IPS-18a (cell line): ENCODE data around the gene UNC13D.
"Not testable (repeated sequence)": the region's sequence is repeated elsewhere in the genome, so short reads cannot be mapped to it uniquely, and the experiment has no call there.

Experiments
- H3K27ac ChIP-seq: one replicate; pipeline ENCODE4 v1.5.1; 2013; ENCODE audit warnings: low read length
- H3K27me3 ChIP-seq: one replicate; pipeline ENCODE4 v1.6.1; 2013; ENCODE audit warnings: mild to moderate bottlenecking, low read length; ENCODE audit not compliant: control insufficient read depth, insufficient read depth
- H3K36me3 ChIP-seq: one replicate; pipeline ENCODE4 v1.6.1; 2013; ENCODE audit warnings: low read depth, low read length; ENCODE audit not compliant: control insufficient read depth
- H3K4me1 ChIP-seq: one replicate; pipeline ENCODE4 v1.6.1; 2013; ENCODE audit warnings: low read depth, low read length; ENCODE audit not compliant: control insufficient read depth
- H3K4me3 ChIP-seq: one replicate; pipeline ENCODE4 v1.5.1; 2013; ENCODE audit warnings: low read length
- H3K9ac ChIP-seq: one replicate; pipeline ENCODE4 v1.6.1; 2013; ENCODE audit warnings: mild to moderate bottlenecking, low read length, moderate library complexity
- H3K9me3 ChIP-seq: one replicate; pipeline ENCODE4 v1.6.1; 2013; ENCODE audit warnings: low read depth, low read length; ENCODE audit not compliant: control insufficient read depth

UNC13D gene

DNA sequence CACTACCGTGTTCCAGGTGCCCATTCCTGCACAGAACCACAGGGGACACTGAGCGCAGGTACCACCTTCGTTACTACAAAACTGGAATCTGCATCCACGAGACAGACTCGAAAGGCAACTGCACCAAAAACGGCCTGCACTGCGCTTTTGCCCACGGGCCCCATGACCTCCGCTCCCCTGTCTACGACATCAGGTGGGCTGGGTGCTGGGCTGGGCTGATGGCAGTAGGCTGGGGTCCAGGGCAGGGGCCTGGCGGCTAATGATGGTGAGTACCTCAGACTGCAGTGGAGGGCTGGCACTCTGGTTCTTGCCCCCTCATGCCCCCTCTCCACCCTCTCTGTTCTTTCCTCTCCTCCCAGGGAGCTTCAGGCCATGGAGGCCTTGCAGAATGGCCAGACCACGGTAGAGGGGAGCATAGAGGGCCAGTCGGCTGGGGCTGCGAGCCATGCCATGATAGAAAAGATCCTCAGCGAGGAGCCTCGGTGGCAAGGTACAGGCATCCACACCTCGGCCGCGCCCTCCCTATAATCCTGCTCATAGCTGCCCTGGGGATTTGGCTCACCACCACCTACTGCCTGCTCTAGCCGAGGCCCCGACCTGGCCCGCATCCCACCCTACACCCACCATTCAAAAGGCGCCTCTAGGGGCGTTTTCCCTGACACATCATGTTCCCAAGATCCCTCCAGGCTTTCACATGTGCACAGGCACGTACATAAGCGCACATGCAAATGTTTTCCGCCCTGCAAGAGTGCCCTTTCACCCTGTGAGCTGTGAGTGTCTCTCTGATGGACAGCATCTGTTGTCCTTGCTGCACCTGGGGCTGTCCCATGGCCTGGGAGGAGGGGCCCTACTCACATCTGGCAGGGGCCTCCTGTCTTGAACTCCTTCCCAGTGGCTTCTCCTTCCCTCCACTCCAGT, 31.8 kb downstream of the UNC13D start:
- Histone ChIP-seq H3K27me3 (no peaks in the 10 kb centered on the region), H3K9ac (no peak overlapping the region), H3K36me3 (peaks cover 60% of the 10 kb centered on the region), H3K27ac (no peak overlapping the region), H3K4me1 (no peaks in the 10 kb centered on the region), H3K4me3 (no peak overlapping the region), H3K9me3 (no peaks in the 10 kb centered on the region)

DNA sequence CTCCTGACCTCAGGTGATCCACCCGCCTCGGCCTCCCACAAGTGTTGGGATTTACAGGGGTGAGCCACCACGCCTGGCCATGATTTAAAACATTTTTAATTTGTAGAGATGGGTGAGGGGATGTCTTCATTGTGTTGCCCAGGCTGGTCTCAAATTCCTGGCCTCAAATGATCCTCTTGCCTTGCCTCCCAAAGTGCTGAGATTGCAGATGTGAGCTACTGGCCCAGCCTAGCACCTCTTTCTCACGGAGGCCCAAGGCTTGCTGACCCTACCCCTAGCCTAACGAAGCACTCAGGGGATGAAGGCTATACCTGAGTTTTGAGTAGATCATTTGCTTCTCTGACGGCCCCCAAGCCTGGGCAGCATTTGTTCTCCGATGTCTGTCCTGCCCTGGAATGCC, 33.0 kb downstream of the UNC13D start:
- H3K36me3 ChIP-seq = peaks cover 48% of the 10 kb centered on the region
- H3K4me3 ChIP-seq = no peak overlapping the region
- H3K9ac ChIP-seq = no peak overlapping the region
- H3K27me3 ChIP-seq = no peaks in the 10 kb centered on the region
- H3K27ac ChIP-seq = no peak overlapping the region
- no peaks in the 10 kb centered on the region for H3K4me1 ChIP-seq
- no peaks in the 10 kb centered on the region for H3K9me3 ChIP-seq

GRCh38 chr17:75810756-75811155, 33.4 kb downstream of the UNC13D start:
- not testable (repeated sequence) for H3K27ac ChIP-seq, H3K9me3 ChIP-seq, H3K27me3 ChIP-seq, H3K4me1 ChIP-seq, H3K4me3 ChIP-seq, H3K9ac ChIP-seq
- H3K36me3 ChIP-seq = peaks cover 45% of the 10 kb centered on the region

DNA sequence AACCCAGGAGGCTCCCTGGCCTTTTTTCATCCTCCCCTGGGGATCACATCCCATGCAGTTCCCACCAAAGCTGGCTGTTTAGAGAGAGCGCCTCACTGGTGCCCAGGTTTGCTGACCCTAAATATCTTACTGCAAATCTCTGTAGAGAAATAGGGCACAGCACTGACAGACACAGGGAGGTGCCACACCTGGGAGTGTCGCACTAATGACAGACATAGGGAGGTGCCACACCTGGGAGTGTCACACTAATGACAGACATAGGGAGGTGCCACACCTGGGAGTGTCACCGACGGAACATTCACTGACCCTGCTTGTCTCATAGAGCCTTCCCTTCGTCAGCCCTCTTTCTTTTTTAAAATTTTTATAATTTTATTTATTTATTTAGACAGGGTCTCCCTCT, 34.0 kb downstream of the UNC13D start:
- Histone ChIP-seq H3K27ac (no peak overlapping the region), H3K9me3 (no peaks in the 10 kb centered on the region), H3K4me1 (no peaks in the 10 kb centered on the region), H3K9ac (no peak overlapping the region), H3K4me3 (no peak overlapping the region), H3K27me3 (no peaks in the 10 kb centered on the region), H3K36me3 (peaks cover 43% of the 10 kb centered on the region)

- Histone ChIP-seq H3K27ac (no peak overlapping the region), H3K9ac (no peak overlapping the region), H3K4me3 (no peak overlapping the region)
Observed at GRCh38 chr17:75809631-75810111, 34.5 kb downstream of the UNC13D start.

DNA sequence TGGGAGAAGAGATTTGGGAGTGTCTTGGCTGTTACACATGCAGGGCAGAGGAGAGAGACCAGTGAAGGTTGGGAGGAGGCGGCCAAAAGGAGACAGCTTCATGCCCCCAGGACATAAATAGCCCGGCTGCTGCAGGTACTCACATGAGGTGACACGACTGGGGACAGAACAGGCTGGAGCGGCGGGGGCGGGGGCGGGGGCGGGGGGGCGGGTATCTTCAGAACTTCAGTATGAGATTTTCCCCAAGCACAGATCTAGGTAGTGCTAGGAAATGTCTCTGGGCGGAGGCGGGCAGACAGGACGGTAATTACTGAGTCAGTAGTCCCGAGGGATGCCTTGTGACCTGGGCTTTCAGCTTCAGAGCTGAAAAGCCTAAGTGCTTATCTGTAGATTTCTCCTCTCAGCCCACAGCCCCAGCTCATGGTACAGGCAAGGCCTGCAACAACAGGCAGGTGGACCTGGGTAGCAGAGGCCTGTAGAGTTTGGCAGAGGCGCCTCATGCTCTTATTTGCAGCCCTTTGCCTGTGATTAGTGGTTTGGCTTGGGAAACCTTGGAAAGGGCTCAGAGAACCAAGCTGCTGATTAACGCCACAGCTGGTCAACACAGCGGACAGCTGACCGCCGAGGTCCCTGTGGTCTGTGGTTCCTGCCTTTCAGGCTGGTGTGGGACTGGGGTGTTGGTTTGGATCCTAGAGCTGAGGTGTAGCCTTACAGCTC, 35.1 kb downstream of the UNC13D start:
- no peaks in the 10 kb centered on the region for H3K27me3 ChIP-seq
- no peak overlapping the region for H3K9ac ChIP-seq
- no peaks in the 10 kb centered on the region for H3K4me1 ChIP-seq
- peaks cover 34% of the 10 kb centered on the region for H3K36me3 ChIP-seq
- no peak overlapping the region for H3K27ac ChIP-seq
- H3K4me3 ChIP-seq = no peak overlapping the region
- no peaks in the 10 kb centered on the region for H3K9me3 ChIP-seq

More at GRCh38 chr17:75809631-75810111, 34.5 kb downstream of the UNC13D start:
- Histone ChIP-seq H3K27me3 (no peaks in the 10 kb centered on the region), H3K36me3 (peaks cover 38% of the 10 kb centered on the region), H3K4me1 (no peaks in the 10 kb centered on the region), H3K9me3 (no peaks in the 10 kb centered on the region)

DNA sequence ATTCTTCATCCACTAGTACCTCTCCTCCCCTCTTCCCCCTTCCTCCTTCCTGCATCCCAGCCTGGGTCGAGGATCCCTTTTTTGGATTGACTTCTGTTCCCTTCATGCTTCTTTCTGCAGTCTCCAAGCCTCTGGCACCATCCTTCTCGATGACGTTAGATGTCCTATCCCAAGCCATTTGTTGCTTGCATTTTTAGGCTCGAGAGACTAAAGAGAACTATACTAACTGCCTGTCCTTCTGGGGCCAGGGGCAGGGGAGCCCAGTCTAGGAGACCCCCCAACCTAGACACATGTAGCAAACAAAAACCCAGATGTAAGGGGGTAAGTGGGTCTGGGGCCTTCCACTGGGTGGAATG, 35.7 kb downstream of the UNC13D start:
- Histone ChIP-seq H3K9ac (no peak overlapping the region), H3K4me1 (no peaks in the 10 kb centered on the region), H3K27ac (no peak overlapping the region), H3K9me3 (no peaks in the 10 kb centered on the region), H3K27me3 (no peaks in the 10 kb centered on the region), H3K36me3 (peaks cover 29% of the 10 kb centered on the region), H3K4me3 (no peak overlapping the region)

GRCh38 chr17:75807861-75808260, 36.3 kb downstream of the UNC13D start:
- no peak overlapping the region for H3K27ac ChIP-seq
- H3K4me3 ChIP-seq = no peak overlapping the region
- H3K36me3 ChIP-seq = peaks cover 26% of the 10 kb centered on the region
- no peaks in the 10 kb centered on the region for H3K9me3 ChIP-seq
- H3K4me1 ChIP-seq = no peaks in the 10 kb centered on the region
- H3K9ac ChIP-seq = no peak overlapping the region
- H3K27me3 ChIP-seq = no peaks in the 10 kb centered on the region

DNA sequence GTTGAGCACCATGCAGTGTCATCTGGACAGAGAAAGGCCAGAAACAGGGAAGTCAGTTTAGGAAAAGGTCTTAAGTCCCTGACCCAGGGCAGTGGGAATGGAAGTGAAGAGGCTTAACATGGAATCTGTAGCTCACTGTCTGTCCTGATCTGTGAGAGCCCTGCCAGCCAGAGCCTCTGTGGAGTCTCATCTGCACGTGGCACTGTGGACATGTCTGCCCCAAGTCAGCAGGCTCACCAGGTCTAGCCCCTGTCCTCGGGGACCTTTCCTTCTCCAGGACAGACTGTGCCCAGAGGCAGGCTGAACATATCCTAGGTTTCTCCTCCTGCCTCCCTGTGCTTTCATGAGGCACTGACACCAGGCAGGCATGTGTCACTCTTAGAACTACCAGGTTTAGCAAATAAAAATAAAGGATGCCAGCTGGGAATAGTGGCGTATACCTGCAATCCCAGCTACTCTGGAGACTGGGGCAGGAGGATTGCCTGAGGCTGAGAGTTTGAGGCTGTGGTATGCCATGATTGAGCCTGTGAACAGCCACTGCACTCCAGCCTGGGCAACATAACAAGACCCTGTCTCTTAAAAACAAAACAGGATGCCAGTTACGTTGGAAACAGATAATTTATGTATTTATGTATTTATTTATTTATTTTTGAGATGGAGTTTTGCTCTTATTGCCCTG, 37.2 kb downstream of the UNC13D start:
- peaks cover 17% of the 10 kb centered on the region for H3K36me3 ChIP-seq

DNA sequence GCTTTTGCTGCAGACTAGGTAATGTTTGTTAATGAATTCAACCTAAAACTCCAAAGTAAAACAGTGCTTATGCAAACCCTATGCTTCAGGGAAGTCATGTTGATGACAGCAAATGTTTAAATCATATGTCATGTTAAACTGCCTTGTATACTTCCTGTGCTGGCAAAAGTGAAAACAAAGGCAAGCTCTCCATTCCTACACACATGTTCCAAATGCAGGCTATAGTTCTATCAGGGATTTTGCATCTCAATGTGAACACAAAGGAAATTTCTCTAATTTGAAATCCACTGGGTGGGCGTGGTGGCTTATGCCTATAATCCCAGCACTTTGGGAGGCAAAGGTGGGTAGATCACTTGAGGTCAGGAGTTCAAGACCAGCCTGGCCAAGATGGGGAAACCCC, 40.3 kb downstream of the UNC13D start:
- H3K36me3 ChIP-seq = peaks cover 11% of the 10 kb centered on the region
- no peaks in the 10 kb centered on the region for H3K4me1 ChIP-seq
- no peak overlapping the region for H3K27ac ChIP-seq
- no peak overlapping the region for H3K9ac ChIP-seq
- no peak overlapping the region for H3K4me3 ChIP-seq
- no peaks in the 10 kb centered on the region for H3K27me3 ChIP-seq
- no peaks in the 10 kb centered on the region for H3K9me3 ChIP-seq

More for the DNA sequence above, 37.2 kb downstream of the UNC13D start:
- Histone ChIP-seq H3K4me1 (no peaks in the 10 kb centered on the region), H3K9ac (no peak overlapping the region), H3K27ac (no peak overlapping the region), H3K27me3 (no peaks in the 10 kb centered on the region), H3K9me3 (no peaks in the 10 kb centered on the region), H3K4me3 (no peak overlapping the region)

DNA sequence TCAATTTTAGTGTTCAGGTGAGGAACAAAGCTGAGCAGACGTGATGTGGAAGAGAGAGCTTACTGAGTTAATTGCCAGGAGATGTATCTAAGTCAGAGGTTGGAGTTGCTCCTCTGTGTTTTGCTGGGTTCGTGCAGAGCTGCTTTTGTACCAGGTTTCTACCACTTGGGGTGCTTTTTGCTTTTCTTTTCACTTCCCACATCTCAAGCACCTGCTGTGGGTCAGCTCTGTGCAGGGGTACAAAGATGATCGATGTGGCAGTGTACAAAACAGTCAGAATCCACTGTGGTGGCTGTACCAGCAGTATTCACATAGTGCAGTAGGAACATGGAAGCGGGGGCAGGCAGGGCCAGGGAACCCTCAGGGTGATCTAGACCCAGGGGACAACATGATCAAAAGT, 44.8 kb downstream of the UNC13D start:
- H3K36me3 ChIP-seq = peaks cover 24% of the 10 kb centered on the region
- H3K9me3 ChIP-seq = no peaks in the 10 kb centered on the region
- no peak overlapping the region for H3K4me3 ChIP-seq

More for the DNA sequence above, 44.8 kb downstream of the UNC13D start:
- Histone ChIP-seq H3K9ac (no peak overlapping the region), H3K27me3 (no peaks in the 10 kb centered on the region), H3K27ac (no peak overlapping the region), H3K4me1 (no peaks in the 10 kb centered on the region)
